NB4 (cell line): ENCODE data around the gene MAP4.

ENCODE experiments used
- DNase-seq: peaks from one replicate; pipeline ENCODE4 v3.0.0; 2010; ENCODE audit warnings: low read depth
- H3K4me3 ChIP-seq: one replicate; pipeline ENCODE4 v1.5.1; 2011; ENCODE audit warnings: mild to moderate bottlenecking, low read depth, low read length, moderate library complexity
- CTCF ChIP-seq: IDR thresholded peaks from one replicate; pipeline ENCODE4 v1.5.1; 2012; ENCODE audit warnings: low read depth, low read length
- MAX ChIP-seq: IDR thresholded peaks from 2 replicates; pipeline ENCODE4 v1.6.1; 2011; ENCODE audit warnings: low read depth, low read length
- MYC ChIP-seq: IDR thresholded peaks from 2 replicates; pipeline ENCODE4 v1.6.1; 2011; ENCODE audit warnings: low read depth, low read length
- POLR2A ChIP-seq: IDR thresholded peaks from 2 replicates; pipeline ENCODE4 v1.6.1; 2011; ENCODE audit warnings: mild to moderate bottlenecking; ENCODE audit not compliant: insufficient read length; ENCODE audit errors: extremely low read depth

MAP4 gene

GRCh38 chr3:47849699-47850563 lies 166.3 kb downstream of the MAP4 start:
- no peak for TF ChIP-seq MAX
- no peak for TF ChIP-seq POLR2A
- TF ChIP-seq CTCF, result peak; percentile 48
- peak; percentile 44 for DNase-seq
- H3K4me3 ChIP-seq, result no peak overlapping the region

- TF ChIP-seq CTCF (no peak), POLR2A (no peak), MYC (no peak), MAX (no peak)
- no peak for DNase-seq
- no peak overlapping the region for H3K4me3 ChIP-seq
Observed at GRCh38 chr3:47849186-47849698, 167.0 kb downstream of the MAP4 start.

GRCh38 chr3:47848599-47849117 lies 167.6 kb downstream of the MAP4 start:
- H3K4me3 ChIP-seq, result no peak overlapping the region
- no peak for DNase-seq
- TF ChIP-seq POLR2A (no peak), MYC (no peak), CTCF (no peak), MAX (no peak)

GRCh38 chr3:47847801-47848518 lies 168.3 kb downstream of the MAP4 start:
- DNase-seq, result no peak
- H3K4me3 ChIP-seq, result no peak overlapping the region
- TF ChIP-seq MAX, result no peak
- no peak for TF ChIP-seq POLR2A
- TF ChIP-seq MYC, result no peak
- no peak for TF ChIP-seq CTCF

- DNase-seq, result no peak
- no peak overlapping the region for H3K4me3 ChIP-seq
- TF ChIP-seq MYC, result no peak
Observed at GRCh38 chr3:47847260-47847659, 169.0 kb downstream of the MAP4 start.

- DNase-seq, result no peak
- no peak overlapping the region for H3K4me3 ChIP-seq
- TF ChIP-seq POLR2A (no peak), MAX (no peak), CTCF (no peak), MYC (no peak)
Observed at GRCh38 chr3:47846880-47847248, 169.4 kb downstream of the MAP4 start.
